Colon (tissue), 2 donors: ENCODE measurements around the gene FEZF1.

Experiments used
- FAIRE-seq: peaks from 2 replicates; lab custom pipeline; 2012; peaks lifted over from hg19 to GRCh38; lab: Jason Lieb, UNC
- donor health status: control.
- donor health status: control.

FEZF1 gene

DNA sequence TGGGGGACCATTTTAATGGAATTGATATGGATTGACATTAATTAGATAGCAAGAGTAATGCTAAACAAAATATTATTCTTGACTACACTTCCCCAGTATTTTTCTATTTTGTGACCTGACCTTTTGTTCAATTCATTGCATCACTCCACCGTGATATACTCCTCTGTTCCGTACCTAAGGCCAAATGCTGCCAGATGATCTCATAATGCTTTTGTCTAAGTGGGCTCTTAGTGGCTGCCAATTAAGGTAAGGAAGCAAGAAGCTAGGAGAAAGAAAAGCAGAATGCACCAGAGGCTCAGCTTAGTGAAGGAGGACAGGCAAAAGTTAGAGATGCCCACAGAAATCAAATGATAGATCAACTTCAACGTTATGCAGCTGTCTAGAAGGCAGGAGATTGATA, 36.4 kb downstream of the FEZF1 start:
- FAIRE-seq, result no peak

DNA sequence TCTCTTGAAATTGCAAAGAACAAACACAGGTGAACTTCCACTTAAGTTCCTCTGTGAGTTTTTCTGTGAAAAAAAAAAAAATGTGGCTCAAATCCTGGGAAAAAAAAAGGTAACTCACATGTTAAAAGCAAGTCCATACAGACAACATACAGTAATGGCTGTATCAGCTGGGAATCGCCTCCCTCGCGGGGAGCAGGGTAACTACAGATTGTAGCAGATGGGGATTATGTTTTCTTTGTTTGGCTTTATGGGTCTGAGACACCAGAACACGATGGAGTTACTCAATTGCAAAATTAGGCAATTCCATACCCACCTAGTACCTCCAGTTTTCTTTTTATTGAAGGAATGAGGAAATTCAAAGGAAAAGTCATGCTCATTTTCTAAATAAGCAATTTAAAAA, 42.3 kb downstream of the FEZF1 start:
- FAIRE-seq, result no peak

DNA sequence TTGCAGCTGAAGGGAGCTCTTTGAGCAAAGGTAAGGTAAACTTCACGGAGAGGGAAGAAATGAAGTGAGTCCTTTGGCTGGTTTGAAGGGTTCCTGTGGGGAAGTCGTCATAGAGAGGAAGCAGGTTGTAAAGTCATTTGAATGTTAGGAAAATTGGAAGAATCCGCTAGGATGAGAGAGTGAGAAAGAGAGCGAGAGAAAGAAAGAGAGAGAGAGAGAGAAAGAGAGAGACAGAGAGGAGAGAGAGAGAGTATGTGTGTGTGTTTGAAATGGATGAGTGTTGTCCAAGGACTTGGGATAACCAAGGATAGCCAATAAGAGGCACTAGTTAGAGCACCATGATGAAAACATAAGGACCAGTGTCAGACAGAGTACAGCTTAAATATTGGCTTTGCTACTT, 43.1 kb downstream of the FEZF1 start:
- no peak for FAIRE-seq

DNA sequence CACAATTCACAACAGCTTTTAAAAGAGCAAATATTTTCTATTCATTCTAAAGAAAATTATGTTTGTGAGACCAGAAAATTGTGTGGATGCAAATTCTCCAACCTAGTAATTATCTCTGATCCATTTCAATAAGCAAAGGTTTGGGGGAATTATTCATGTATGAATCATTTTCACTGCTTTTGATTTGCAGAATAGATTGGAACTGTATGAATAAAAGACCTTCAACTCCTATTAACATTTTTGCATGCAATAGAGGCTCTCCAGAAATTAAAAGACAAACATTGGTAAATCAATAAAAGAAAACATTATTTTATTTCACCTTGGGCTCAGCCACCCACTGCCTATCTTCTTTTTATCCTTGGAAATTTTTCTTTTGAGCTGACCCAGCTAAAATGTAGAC, 43.5 kb downstream of the FEZF1 start:
- FAIRE-seq, result no peak

DNA sequence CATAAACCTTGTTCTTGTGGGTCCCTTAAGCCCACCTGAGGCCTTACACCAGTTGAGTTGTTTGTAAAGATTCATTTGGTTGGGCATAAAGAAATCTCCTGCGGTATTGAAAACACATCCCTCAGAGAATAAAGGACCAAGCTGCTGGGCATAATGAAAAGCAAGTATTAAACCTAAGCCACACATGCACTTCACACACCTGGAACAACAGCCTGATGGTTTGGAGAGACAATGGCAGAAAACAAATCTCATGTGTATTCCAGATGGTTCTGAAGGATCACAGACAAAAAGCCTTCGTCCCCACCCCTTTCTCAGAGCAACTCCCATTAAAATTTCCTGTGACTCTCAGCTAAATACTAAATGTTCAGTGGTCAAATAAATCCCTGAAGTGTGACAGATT, 44.2 kb downstream of the FEZF1 start:
- no peak for FAIRE-seq

DNA sequence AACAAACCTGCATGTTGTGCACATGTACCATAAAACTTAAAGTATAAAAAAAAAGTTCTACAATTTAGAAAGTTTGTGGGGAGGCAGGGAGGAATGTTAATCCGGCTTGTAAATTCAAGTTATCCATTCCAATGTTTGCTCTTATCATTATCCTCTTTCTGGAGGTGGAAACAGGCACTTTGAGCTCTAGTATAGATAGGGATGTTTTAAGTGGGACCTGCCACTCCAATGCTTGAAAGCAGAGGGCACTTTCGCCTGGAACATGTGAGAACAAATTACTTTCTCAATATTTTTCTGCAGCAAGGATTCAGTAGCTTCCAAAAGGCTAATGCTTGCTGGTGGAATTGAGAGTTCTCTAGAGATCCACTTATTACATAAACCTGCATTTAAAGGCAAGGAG, 45.6 kb downstream of the FEZF1 start:
- FAIRE-seq, result no peak

DNA sequence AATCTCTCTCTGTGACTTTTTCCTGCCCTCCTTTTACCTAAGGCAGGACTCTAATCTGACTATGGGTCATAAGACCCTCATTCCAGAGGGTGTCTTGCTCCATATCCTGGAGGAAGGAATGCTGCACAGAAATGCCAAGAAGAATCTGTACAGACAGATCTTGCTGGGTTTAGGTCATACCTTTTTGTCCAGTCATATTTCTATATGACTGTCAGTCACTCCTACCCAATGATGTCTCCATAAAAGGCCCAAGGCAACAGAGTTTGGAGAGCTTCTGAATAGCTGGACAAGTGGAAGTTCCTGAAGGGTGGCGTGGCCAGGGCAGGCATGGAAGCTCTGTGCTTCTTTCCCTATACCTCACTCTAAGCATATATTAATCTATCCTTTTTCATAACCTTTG, 47.5 kb downstream of the FEZF1 start:
- no peak for FAIRE-seq

DNA sequence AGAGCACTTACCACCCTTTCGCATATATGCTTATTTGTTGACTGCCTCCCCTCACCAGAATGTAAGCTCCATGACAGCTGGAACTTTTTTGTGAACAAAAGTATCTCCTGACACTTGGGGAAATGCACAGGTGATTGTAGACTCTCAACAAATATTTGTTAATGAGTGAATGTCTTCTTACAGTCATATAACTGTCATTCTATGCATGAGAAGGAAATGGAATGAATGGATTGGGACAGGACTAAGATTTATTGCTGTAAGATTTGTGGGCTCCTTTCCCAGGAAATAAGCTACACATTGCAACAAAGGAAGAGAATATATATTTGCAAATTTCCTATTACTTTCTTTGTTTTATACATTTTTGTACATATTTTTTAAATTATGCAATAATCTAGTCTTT, 48.5 kb downstream of the FEZF1 start:
- FAIRE-seq, result no peak

DNA sequence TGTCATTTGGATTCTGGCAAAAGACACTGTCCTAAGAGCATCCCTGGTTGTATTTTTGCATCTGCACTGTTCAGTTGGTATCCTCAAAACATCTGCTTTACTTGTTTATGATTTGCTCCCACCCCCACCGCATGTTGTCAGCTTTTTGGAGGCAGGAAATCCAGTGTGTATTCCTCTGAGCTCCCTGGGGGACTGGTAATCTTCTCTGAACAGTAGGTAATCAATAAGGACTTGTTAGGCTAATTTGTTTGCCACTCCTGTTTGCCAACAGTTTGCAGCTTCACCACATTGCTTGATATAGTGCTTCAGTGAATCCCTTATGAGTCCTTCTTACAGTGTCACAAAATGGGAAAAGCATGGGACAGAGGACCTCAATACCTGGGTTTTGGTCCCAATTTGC, 49.1 kb downstream of the FEZF1 start:
- no peak for FAIRE-seq
